ENCODE data around the gene CSHL1.

DNA sequence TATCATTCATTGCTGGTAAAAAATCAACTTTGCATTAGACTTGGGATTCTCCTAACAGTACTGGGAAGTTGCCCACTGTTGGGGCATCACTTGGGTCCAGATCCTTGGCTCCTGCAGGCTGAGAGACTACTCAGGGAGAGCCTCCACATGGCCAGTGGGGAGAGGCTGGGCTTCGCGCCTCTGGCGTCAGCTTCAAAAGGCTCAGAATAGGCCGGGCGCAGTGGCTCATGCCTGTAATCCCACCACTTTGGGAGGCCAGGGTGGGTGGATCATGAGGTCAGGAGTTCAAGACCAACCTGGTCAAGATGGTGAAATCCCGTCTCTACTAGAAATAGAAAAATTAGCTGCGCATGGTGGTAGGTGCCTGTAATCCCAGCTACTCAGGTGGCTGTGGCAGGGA is 3.4 kb upstream of the CSHL1 start:
- TF ChIP-seq TAF1 (IDR thresholded peaks at IDR 0.05; ENCODE audit: borderline replicate concordance, low read depth, low read length) (no peak), POLR2A (IDR thresholded peaks at IDR 0.05; ENCODE audit: low read depth, low read length) (no peak), POLR2AphosphoS5 (IDR thresholded peaks at IDR 0.05; ENCODE audit: low read depth, low read length) (no peak)

Data from GM12892 (cell line).